ENCODE results near the gene OR2T35.

- no peak for TF ChIP-seq EZH2phosphoT487 (IDR thresholded peaks at IDR 0.05; ENCODE audit: borderline replicate concordance, low read length)
- TF ChIP-seq CTCF (conservative IDR thresholded peaks at IDR 0.05; ENCODE audit: low read depth, low read length): no peak
These were observed 52.4 kb downstream of the OR2T35 start for GRCh38 chr1:248592655-248593054.

All from PC-3 (cell line).